RWPE1 (cell line): Measurements from ENCODE around the gene PTPRQ.

Source experiments
- CTCF ChIA-PET: fragments of 350-600 bp; sonication (Branson Sonifier 250); formaldehyde crosslinking; extraction: SDS; loops from one replicate; lab custom pipeline; 2021; lab: Yijun Ruan, JAX
- POLR2A ChIA-PET: fragments of 400-600 bp; formaldehyde crosslinking; extraction: SDS; loops from one replicate; lab custom pipeline; 2020; ENCODE audit warnings: antibody characterized with exemption; ENCODE audit not compliant: low non-redundant PET; lab: Yijun Ruan, JAX
- DNase-seq: peaks from one replicate; pipeline ENCODE4 v3.0.0; 2012; ENCODE audit warnings: low spot score
- H3K27ac ChIP-seq: fragments of 450-650 bp; 2 replicates; pipeline ENCODE4 v1.5.1; 2017
- TF ChIP-seq, protein P1 (sequence below): fragments of 450-650 bp; conservative IDR thresholded peaks from 2 replicates; pipeline ENCODE4 v1.5.1; 2017; ENCODE audit warnings: low read depth, mild to moderate bottlenecking

Gene PTPRQ

GRCh38 chr12:80559766-80560165 lies 115.7 kb downstream of the PTPRQ start:
- TF ChIP-seq, protein P1, sequence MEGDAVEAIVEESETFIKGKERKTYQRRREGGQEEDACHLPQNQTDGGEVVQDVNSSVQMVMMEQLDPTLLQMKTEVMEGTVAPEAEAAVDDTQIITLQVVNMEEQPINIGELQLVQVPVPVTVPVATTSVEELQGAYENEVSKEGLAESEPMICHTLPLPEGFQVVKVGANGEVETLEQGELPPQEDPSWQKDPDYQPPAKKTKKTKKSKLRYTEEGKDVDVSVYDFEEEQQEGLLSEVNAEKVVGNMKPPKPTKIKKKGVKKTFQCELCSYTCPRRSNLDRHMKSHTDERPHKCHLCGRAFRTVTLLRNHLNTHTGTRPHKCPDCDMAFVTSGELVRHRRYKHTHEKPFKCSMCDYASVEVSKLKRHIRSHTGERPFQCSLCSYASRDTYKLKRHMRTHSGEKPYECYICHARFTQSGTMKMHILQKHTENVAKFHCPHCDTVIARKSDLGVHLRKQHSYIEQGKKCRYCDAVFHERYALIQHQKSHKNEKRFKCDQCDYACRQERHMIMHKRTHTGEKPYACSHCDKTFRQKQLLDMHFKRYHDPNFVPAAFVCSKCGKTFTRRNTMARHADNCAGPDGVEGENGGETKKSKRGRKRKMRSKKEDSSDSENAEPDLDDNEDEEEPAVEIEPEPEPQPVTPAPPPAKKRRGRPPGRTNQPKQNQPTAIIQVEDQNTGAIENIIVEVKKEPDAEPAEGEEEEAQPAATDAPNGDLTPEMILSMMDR, result no peak
- DNase-seq, result no peak
- ChIA-PET CTCF (no interaction called here), POLR2A (no interaction called here)
- H3K27ac ChIP-seq, result no peak overlapping the region

- DNase-seq, result no peak
- ChIA-PET POLR2A (no interaction called here), CTCF (no interaction called here)
- no peak overlapping the region for H3K27ac ChIP-seq
- TF ChIP-seq, protein P1, result no peak
Measured at GRCh38 chr12:80565271-80565670, 121.2 kb downstream of the PTPRQ start.

- POLR2A ChIA-PET, result no interaction called here
- H3K27ac ChIP-seq, result no peak overlapping the region
- TF ChIP-seq, protein P1, result no peak
- no peak for DNase-seq
- CTCF ChIA-PET, result no interaction called here
Measured at GRCh38 chr12:80567401-80567800, 123.4 kb downstream of the PTPRQ start.

DNA sequence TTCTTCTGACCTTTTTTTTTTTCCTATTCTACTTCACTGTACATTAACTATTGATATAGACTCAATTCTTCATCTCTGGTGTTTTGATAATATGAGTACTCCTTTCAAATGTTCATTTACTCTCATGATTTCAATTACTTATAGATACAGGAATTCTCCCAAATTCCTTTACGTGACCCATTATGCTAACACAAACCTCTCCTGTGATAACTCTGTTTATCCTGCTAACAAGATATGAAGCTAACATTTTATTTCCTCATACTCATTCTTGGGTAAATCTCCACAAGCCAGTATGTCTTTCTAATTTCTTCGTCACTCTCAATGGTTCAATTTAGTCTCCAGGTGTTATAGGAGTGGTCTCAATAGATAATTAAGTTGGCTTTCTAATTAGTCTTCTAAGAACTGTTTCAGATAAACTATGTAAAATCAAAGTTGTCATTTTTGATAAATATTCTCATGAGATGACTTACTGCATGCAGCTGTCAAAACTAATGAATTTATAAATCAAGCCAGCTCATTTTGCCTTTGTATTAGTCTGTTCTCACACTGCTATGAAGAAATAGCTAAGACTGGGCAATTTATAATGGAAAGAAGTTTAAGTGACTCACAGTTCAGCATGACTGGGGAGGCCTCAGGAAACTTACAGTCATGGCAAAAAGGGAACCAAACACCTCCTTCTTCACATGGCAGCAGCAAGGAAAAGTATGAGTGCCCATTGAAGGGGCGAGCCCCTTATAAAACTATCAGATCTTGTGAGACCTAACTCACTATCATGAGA lies 132.8 kb downstream of the PTPRQ start:
- ChIA-PET POLR2A (no interaction called here), CTCF (interaction anchor here (0.6 to 0.7 kb wide), 2 partner anchors 18 to 46 kb away, joined by 3 read pairs; no protein-coding TSS in a partner anchor)
- TF ChIP-seq, protein P1, result no peak
- no peak overlapping the region for H3K27ac ChIP-seq
- no peak for DNase-seq

DNA sequence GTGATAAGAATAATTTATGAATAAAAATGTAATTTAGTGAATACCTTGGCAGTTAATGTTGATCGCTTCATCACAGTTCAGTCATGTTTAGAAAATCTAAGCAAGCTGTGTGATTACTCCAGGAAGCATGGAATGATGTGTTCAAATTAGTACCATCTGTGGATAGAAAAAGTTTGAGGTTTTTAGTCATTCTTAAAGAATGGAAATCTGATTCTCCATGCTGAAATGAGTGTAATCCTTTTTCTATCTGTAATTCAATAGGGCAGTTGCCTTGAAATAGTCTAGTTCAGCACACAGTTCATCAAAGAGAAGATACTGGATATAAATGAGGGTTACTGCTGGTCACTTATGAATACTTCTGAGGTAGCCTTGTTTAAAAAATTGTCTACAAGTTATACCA lies 136.2 kb downstream of the PTPRQ start:
- TF ChIP-seq, protein P1, result no peak
- H3K27ac ChIP-seq, result no peak overlapping the region
- CTCF ChIA-PET, result no interaction called here
- POLR2A ChIA-PET, result no interaction called here
- peak; percentile 61 for DNase-seq

- ChIA-PET CTCF (no interaction called here), POLR2A (no interaction called here)
- TF ChIP-seq, protein P1, result no peak
- H3K27ac ChIP-seq, result no peak overlapping the region
- DNase-seq, result no peak
Measured at GRCh38 chr12:80581783-80582182, 137.7 kb downstream of the PTPRQ start.
